VCaP (cell line): ENCODE data around the gene PCDHGC4.

ENCODE experiments used
- H3K27ac ChIP-seq: fragments of 450-650 bp; 2 replicates; pipeline ENCODE4 v1.5.1; 2017
- TF ChIP-seq, protein P1 (sequence below): fragments of 450-650 bp; conservative IDR thresholded peaks from 2 replicates; pipeline ENCODE4 v1.5.1; 2017; ENCODE audit warnings: mild to moderate bottlenecking, moderate library complexity

PCDHGC4 gene

DNA sequence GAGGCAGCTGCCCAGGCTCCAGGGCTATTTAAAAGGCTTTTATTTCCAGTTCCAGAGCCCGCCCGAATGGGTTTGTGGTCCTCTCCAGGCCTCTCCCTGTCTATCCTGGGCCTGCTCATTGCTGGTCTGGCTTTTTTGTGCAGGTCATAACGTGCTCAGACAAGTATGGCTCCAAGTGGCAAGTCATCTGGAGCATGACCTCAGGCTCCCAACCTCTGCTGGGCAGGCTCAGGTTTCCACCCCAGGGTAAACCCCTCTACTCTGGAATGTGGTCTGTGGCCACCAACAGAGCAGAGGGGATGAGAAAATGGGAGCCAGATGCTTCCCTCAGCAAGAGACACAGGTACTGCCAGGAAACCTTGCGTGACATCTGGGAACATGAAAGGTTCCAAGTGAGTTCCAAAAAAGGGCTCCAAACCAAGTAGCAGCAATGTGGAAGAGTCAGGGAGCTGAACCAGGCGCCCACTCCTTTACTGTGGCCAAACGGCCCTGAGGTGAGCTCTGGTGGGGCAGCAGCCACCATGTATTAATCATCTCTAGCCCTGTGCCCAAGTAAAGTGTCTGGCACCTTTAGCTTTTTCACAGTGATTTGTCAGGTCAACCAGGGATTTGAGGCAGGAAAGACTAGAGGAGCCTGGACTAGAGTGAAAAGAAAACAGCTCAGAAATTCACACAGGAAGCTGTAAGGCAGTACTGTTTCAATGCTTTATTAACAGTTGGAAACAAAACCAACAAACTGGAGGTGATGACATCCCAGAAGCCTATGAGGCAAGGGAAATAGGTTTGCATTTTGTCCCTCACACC is 29.7 kb downstream of the PCDHGC4 start:
- no peak overlapping the region for H3K27ac ChIP-seq
- TF ChIP-seq, protein P1, sequence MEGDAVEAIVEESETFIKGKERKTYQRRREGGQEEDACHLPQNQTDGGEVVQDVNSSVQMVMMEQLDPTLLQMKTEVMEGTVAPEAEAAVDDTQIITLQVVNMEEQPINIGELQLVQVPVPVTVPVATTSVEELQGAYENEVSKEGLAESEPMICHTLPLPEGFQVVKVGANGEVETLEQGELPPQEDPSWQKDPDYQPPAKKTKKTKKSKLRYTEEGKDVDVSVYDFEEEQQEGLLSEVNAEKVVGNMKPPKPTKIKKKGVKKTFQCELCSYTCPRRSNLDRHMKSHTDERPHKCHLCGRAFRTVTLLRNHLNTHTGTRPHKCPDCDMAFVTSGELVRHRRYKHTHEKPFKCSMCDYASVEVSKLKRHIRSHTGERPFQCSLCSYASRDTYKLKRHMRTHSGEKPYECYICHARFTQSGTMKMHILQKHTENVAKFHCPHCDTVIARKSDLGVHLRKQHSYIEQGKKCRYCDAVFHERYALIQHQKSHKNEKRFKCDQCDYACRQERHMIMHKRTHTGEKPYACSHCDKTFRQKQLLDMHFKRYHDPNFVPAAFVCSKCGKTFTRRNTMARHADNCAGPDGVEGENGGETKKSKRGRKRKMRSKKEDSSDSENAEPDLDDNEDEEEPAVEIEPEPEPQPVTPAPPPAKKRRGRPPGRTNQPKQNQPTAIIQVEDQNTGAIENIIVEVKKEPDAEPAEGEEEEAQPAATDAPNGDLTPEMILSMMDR: no peak

GRCh38 chr5:141515141-141515540 is 30.3 kb downstream of the PCDHGC4 start:
- TF ChIP-seq, protein P1: no peak
- H3K27ac ChIP-seq: no peak overlapping the region

DNA sequence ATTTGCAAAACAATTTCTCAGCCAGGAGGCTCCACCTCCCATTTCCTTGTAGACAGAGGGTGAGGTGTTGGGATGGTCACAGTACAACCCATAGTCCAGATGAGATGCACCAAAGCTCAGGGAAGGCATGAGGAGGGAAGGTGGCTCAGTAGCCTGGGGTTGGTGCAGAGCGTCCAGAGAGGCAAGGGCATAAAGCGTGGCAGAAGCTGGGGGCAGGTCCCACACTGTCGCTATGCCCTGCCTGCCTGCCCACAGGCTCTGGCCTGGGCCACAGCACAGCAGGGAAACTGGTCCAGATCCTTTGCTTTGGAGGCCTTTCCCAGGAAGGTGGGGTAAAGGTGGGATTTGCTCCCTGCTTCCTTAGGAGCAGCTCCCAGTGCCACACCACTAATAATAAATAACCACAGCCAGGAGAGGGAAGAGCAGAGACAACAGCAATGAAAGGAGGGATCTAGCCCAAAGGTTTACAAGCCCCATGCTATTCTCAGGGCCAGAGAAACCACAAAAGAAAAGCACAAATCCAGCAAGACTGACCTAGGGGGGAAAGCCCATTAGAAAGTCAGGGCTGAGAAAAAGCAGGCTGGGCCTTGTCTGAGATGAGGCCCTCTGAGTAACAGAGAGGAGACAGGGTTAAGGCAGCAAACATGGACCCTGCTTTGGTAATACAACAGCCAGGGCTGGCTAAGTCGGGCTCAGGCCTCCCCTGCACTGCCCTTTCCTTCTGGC is 31.3 kb downstream of the PCDHGC4 start:
- H3K27ac ChIP-seq: no peak overlapping the region
- TF ChIP-seq, protein P1: no peak

DNA sequence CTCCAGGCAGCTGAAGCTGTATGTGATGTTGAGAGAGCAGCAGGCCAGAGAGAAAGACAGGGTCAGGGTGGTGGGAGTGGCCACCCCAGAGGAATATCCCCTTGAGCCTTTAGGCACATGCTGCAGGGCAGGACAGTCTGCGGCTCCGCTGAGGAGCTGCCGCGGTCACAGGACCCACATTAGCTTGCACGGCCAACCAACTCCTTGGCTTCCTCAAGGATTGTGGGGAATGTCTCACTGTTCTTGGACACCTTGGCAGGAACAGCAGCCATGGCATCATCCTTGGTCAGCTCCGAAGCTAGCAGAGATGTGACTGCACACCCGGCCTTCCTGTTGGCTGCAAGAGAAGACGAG is 31.8 kb downstream of the PCDHGC4 start:
- TF ChIP-seq, protein P1: no peak

DNA sequence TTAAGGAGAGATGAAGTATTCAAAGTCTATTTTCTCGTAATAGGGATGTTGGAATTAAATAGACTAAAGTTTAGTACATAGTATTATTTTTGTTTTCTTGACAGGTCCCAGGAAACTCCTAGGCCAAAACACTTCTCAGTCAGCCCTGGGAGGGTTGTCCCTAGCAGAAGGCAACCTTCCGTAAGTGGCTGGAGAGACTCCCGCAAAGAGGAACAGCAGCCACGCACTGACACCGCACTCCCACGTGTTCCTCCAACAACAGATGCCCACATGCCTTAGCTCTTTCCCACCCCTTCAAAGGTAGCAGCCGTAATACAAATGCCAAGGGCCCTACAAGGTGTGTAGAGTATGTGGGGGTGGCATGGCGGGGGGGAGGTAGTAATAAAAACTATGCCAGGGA is 32.5 kb downstream of the PCDHGC4 start:
- no peak overlapping the region for H3K27ac ChIP-seq
- TF ChIP-seq, protein P1: no peak

More for the DNA sequence above, 31.8 kb downstream of the PCDHGC4 start:
- no peak overlapping the region for H3K27ac ChIP-seq

- no peak overlapping the region for H3K27ac ChIP-seq
- TF ChIP-seq, protein P1: no peak
These were observed 33.2 kb downstream of the PCDHGC4 start for GRCh38 chr5:141517880-141518617.

DNA sequence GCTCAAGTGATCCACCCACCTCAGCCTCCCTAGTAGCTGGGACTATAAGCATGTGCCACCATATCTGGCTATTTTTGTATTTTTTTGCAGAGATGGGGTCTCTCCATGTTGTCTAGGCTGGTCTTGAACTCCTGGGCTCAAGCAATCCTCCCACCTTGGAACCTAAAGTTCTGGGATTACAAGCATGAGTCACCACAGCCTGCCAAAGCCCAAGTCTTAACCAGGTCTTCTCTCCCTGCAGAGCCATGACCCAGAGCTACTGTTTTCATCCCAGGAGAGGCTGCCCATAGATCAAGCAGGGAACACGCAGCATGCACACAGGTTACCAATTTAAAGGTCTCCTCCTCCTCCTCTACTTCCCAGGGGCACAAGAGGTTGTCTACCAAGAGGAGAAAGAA is 33.8 kb downstream of the PCDHGC4 start:
- H3K27ac ChIP-seq: no peak overlapping the region
- TF ChIP-seq, protein P1: no peak
